ENCODE results near the gene ARVCF. TPM values are rescaled to one million over a fixed set of nuclear protein-coding genes. Genes with fewer than 3 reads are reported as not detected.
A peak's percentile ranks its signal among the peaks of the same experiment; 100 is the strongest.

The ARVCF gene
- total and polyA plus RNA-seq, 9 of the 15 experiments (the other 6 are each of a cell fraction or from before 2014, with no cell fraction given) = 0.03 to 97.4 (median 15.6) TPM

- TF ChIP-seq RCOR1 (IDR thresholded peaks at IDR 0.05; ENCODE audit: borderline replicate concordance in 1 of 2, low read depth in 2 of 2, low read length in 2 of 2) (peak; percentile 66 to 90), ZNF280A (IDR thresholded peaks at IDR 0.05; ENCODE audit: low read depth, partially characterized antibody) (no peak), MAZ (CRISPR knock-in tag; conservative IDR thresholded peaks at IDR 0.05 in 1 of 2, IDR thresholded peaks at IDR 0.05 in 1 of 2) (no peak), ZNF282 (CRISPR knock-in tag; IDR thresholded peaks at IDR 0.05) (no peak), NBN (IDR thresholded peaks at IDR 0.05; ENCODE audit: low read depth) (peak; percentile 58), ZNF668 (CRISPR knock-in tag; IDR thresholded peaks at IDR 0.05) (0 out of 2 replicates have a peak, but pooled peaks have one; percentile 3), MEF2D (tag; conservative IDR thresholded peaks at IDR 0.05; ENCODE audit: low read depth) (peak; percentile 50), THAP7 (CRISPR knock-in tag; IDR thresholded peaks at IDR 0.05) (0 out of 2 replicates have a peak, but pooled peaks have one; percentile 49), ZBTB7A (IDR thresholded peaks at IDR 0.05; ENCODE audit: borderline replicate concordance, control insufficient read depth, low read depth, low read length) (no peak), SMARCA4 (IDR thresholded peaks at IDR 0.05) (peak; percentile 87), ILF3 (IDR thresholded peaks at IDR 0.05; ENCODE audit: borderline replicate concordance) (no peak), RBM22 (IDR thresholded peaks at IDR 0.05; ENCODE audit: low read depth, low read length, poor library complexity, severe bottlenecking) (no peak), CEBPG (CRISPR knock-in tag; IDR thresholded peaks at IDR 0.05) (no peak), CEBPG (tag; conservative IDR thresholded peaks at IDR 0.05 in 1 of 2, IDR thresholded peaks at IDR 0.05 in 1 of 2) (no peak), ZBED1 (IDR thresholded peaks at IDR 0.05) (peak; percentile 64), ZBTB43 (CRISPR knock-in tag; IDR thresholded peaks at IDR 0.05) (no peak), EZH2 (IDR thresholded peaks at IDR 0.05; ENCODE audit: borderline replicate concordance, low read depth, low read length) (no peak; the same call in 1 of the 2 replicates), ZNF57 (CRISPR knock-in tag; IDR thresholded peaks at IDR 0.05) (0 out of 2 replicates have a peak, but pooled peaks have one; percentile 8), PYGO2 (tag; IDR thresholded peaks at IDR 0.05) (peak; percentile 66; the same call in 1 of the 2 replicates), NFIC (IDR thresholded peaks at IDR 0.05) (no peak), ZNF165 (CRISPR knock-in tag; IDR thresholded peaks at IDR 0.05; ENCODE audit: borderline replicate concordance) (0 out of 2 replicates have a peak, but pooled peaks have one; percentile 5), ZNF274 (IDR thresholded peaks at IDR 0.05; ENCODE audit: borderline replicate concordance, low read depth, low read length) (peak; percentile 53; the same call in 1 of the 2 replicates)
Measured at GRCh38 chr22:20058989-20059770, 42.6 kb upstream of the ARVCF start (continued).

All from K562 (cell line).